Measurements from ENCODE around the gene LRP1B. TPM values are rescaled to one million over a fixed set of nuclear protein-coding genes. Genes with fewer than 3 reads are reported as not detected.

Gene LRP1B
- total RNA-seq, 4 donors from 2014 or later = 3.6 to 10.1 (median 6.1) TPM

- DNase-seq (ENCODE audit: low spot score) (no peak), ATAC-seq (ENCODE audit: low FRiP score) (no peak)
- TF ChIP-seq CTCF (IDR thresholded peaks at IDR 0.05) = no peak
Measured at GRCh38 chr2:141697035-141697434, 433.8 kb downstream of the LRP1B start.

GRCh38 chr2:141694180-141694579, 436.6 kb downstream of the LRP1B start:
- DNase-seq (ENCODE audit: low spot score) (no peak), ATAC-seq (ENCODE audit: low FRiP score) (no peak)
- no peak for TF ChIP-seq CTCF (IDR thresholded peaks at IDR 0.05)

- no peak for DNase-seq (ENCODE audit: low spot score)
- TF ChIP-seq CTCF (IDR thresholded peaks at IDR 0.05) = no peak
- ATAC-seq (ENCODE audit: low FRiP score) = no peak
Measured at GRCh38 chr2:141692829-141693228, 438.0 kb downstream of the LRP1B start.

- DNase-seq (ENCODE audit: low spot score) = no peak
- ATAC-seq (ENCODE audit: low FRiP score) = no peak
- no peak for TF ChIP-seq CTCF (IDR thresholded peaks at IDR 0.05)
Measured at GRCh38 chr2:141676139-141676538, 454.7 kb downstream of the LRP1B start.

GRCh38 chr2:141666191-141666590, 464.6 kb downstream of the LRP1B start:
- ATAC-seq (ENCODE audit: low FRiP score) (no peak), DNase-seq (ENCODE audit: low spot score) (no peak)
- no peak for TF ChIP-seq CTCF (IDR thresholded peaks at IDR 0.05)

- ATAC-seq (ENCODE audit: low FRiP score) (no peak), DNase-seq (ENCODE audit: low spot score) (no peak)
- TF ChIP-seq CTCF (IDR thresholded peaks at IDR 0.05) = no peak
Measured at GRCh38 chr2:141660232-141660631, 470.6 kb downstream of the LRP1B start.

GRCh38 chr2:141654311-141654710, 476.5 kb downstream of the LRP1B start:
- no peak for TF ChIP-seq CTCF (IDR thresholded peaks at IDR 0.05)
- ATAC-seq (ENCODE audit: low FRiP score) (no peak), DNase-seq (ENCODE audit: low spot score) (no peak)

Measured in omental fat pad (tissue), 4 donors.